MM.1S (cell line): ENCODE data around the gene WSB1.

ENCODE experiments used
- EZH2 ChIP-seq: fragments of 300-600 bp; sonication (generic); optimal IDR thresholded peaks from 2 replicates; pipeline ENCODE3; 2017; ENCODE audit warnings: low read depth, mild to moderate bottlenecking, antibody characterized with exemption, low read length, mixed read lengths
- TF ChIP-seq, protein P1 (sequence below): fragments of 300-600 bp; sonication (generic); IDR thresholded peaks from 2 replicates; pipeline ENCODE4 v1.5.1; 2016; ENCODE audit warnings: antibody characterized with exemption, low read length, mixed read lengths

DNA sequence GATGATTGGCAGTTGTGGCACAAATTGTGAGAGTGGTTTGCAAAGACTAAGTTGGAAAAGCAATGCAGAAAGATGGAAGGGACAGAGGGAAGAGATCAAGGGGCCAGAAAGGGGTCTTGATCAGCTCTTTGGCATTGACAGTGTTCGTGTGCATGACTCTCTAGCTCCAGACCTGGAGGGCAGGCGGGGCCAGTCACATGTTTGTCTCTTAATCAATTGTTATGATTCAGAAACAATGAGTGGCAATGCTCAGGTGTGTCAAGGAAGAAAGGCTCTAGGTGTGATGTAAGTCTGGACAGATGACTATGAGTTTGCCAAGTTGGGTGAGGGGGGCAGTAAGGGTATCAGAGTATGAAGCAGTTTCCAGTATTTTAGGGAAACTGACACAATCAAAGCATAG lies 32.1 kb downstream of the WSB1 start:
- TF ChIP-seq, protein P1, sequence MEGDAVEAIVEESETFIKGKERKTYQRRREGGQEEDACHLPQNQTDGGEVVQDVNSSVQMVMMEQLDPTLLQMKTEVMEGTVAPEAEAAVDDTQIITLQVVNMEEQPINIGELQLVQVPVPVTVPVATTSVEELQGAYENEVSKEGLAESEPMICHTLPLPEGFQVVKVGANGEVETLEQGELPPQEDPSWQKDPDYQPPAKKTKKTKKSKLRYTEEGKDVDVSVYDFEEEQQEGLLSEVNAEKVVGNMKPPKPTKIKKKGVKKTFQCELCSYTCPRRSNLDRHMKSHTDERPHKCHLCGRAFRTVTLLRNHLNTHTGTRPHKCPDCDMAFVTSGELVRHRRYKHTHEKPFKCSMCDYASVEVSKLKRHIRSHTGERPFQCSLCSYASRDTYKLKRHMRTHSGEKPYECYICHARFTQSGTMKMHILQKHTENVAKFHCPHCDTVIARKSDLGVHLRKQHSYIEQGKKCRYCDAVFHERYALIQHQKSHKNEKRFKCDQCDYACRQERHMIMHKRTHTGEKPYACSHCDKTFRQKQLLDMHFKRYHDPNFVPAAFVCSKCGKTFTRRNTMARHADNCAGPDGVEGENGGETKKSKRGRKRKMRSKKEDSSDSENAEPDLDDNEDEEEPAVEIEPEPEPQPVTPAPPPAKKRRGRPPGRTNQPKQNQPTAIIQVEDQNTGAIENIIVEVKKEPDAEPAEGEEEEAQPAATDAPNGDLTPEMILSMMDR, result no peak
- no peak for TF ChIP-seq EZH2
